ENCODE measurements around the gene SLC38A8.

SLC38A8 gene

DNA sequence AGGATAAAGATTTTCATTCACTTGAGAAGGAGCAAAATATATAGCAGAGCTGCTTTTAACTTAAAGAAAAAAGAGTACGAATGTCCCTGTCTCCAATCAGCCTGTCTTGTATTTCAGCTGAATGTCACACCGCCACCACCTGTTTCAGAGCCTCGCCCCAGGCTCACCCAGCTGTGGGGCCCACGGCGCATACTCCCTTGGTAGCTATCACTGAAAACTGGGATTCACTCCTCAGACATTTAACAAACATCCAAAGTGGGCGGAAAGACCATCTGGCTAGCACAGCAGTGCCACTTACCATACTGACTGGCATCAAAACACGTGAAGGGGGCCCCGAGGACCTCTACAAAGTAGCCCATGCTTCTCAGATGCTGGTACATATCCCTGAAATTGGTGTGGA is 25.4 kb upstream of the SLC38A8 start:
- FAIRE-seq = no peak

- FAIRE-seq = no peak
Measured at GRCh38 chr16:84067640-84068039, 25.0 kb upstream of the SLC38A8 start.

GRCh38 chr16:84065536-84066132 is 23.0 kb upstream of the SLC38A8 start:
- peak; percentile 53 for FAIRE-seq

GRCh38 chr16:84063980-84064379 is 21.4 kb upstream of the SLC38A8 start:
- FAIRE-seq = no peak

GRCh38 chr16:84062734-84063640 is 20.4 kb upstream of the SLC38A8 start:
- FAIRE-seq = no peak

GRCh38 chr16:84061236-84061819 is 18.7 kb upstream of the SLC38A8 start:
- no peak for FAIRE-seq

GRCh38 chr16:84059946-84060901 is 17.6 kb upstream of the SLC38A8 start:
- FAIRE-seq = no peak

GRCh38 chr16:84059111-84059510 is 16.5 kb upstream of the SLC38A8 start:
- no peak for FAIRE-seq

DNA sequence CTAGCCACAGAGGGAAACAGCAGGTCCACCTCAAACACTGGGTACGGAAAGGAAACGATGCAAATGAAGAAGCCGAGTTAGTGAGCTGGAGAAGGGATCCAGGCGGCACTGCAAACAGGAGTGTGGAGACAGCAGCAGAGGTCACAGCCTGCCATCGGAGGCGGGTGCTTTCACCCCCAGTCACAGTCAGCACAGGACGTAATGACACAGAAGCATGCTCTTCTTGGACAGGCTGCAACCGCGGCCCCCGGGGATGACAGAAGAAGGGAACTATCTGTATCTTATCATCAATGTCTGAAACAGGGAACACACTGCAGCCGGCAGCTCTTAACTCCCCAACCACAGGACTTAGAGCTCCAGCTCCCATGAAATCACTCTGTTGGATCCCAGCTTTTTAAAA is 16.1 kb upstream of the SLC38A8 start:
- no peak for FAIRE-seq

- no peak for FAIRE-seq
Measured at GRCh38 chr16:84058211-84058610, 15.6 kb upstream of the SLC38A8 start.

DNA sequence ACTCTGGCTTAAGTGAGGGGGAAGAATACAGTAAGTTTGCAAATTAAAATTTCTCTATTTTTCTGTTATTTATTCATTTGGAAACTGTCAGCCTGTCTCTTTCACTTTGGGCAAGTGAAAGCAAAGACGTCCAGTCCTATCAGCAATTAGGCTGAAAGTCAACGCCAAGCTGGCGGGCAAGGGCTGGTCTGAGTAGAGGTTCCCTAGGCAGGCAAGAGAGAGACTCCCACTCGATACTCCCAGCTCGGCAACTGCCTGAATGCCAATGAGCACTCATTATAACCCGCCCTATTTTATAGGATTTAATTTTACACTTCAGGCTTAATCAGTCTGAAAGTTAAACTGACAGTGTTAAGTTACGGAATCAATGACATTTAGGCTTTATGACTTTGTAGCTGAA is 14.3 kb upstream of the SLC38A8 start:
- FAIRE-seq = no peak

GRCh38 chr16:84055801-84056634 is 13.4 kb upstream of the SLC38A8 start:
- no peak for FAIRE-seq

DNA sequence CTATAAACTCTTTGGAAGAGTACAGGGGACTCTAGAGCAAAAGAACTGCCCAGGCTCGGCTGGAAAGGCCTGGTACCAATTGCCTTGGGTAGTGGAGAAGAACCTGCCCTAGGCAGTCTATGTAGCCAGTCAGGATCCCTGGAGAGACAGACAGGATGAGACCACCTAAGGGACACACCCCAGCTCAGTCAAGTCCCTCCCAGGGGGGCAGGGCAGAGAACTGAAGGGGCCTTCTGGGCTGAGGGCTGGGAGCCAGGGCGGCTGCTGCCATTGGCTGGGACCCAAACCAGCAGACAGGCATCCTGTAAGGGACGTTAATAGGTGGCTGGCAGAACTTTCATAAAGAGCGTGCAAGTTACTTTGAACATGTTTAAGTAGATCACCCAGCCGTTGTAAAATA is 12.8 kb upstream of the SLC38A8 start:
- no peak for FAIRE-seq

DNA sequence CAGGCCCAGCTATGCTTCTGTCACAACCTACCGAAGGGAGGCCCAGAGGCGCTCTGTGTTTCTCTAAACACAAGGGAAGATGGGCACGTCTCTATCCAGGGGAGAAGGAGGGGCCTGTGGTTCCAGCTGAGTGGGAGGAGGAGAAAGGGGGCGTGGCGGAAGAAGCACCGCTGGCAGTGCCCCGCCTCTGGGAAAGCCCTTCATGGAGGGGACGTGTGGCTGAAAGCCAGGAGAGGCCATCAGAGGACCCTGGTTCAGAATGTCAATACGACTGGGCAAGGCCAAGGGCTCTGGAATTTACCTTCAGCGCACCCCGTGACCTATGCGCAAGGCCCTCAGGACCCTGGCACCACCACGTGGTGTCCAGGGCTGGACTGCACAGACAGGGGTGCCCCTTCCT is 12.3 kb upstream of the SLC38A8 start:
- no peak for FAIRE-seq

- FAIRE-seq = no peak
Measured at GRCh38 chr16:84054271-84054670, 11.7 kb upstream of the SLC38A8 start.

- FAIRE-seq = no peak
Measured at GRCh38 chr16:84053237-84053636, 10.6 kb upstream of the SLC38A8 start.

DNA sequence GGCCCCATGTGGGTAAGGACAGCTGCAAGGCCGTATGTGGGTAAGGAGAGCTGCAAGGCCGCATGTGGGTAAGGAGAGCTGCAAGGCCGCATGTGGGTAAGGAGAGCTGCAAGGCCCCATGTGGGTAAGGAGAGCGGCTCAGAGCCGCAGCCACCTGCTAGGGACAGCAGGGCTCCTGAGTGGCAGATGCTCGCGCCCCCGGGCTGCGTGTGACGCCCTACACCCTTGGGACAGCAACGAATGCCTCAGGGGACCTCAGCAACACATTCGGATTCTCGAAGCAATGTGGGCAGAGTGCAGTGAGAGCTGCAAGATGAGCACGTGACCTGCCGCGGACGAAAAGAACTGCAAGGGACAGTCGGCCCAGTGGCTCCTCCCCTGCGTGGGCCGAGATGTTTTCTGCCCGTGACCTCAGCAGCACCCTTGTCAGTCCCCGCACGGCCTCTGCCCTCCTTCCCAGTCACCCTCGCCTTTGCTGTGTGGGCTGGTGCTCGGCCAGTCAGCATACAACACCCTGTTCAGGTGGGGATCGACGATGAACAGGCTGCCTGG is 9.6 kb upstream of the SLC38A8 start:
- FAIRE-seq = no peak

GRCh38 chr16:84050316-84050715 is 7.7 kb upstream of the SLC38A8 start:
- FAIRE-seq = no peak

DNA sequence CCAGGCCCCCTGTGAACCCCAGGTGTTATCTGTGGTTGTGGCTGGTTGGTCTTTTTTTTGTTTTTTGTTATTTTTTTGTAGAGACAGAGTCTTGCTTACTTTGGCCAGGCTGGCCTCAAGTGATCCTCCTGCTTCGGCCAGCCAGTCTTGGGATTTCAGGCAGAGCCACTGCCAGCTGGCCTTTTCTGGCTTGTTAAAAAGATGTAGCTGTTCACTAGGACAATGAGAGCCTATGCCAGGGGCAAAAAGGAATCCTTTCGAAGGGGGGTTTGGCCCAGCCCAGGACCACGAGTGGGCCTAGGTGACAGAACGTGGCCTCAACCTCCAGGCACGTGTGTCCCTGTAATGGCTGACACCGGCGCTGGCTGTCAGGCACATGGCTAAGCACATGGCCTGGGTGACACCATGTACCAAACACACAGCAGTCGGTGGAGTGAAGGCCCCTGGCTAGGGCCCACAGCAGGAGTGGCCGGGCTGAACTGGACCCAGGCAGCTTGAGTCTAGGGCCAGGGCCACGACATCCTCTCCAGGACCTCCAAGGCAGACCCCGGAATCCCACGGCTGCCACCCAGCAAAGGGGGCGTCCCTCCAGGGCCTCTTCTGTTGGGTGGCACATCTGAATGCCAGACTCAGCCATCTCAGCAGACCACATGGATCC is 6.9 kb upstream of the SLC38A8 start:
- FAIRE-seq = no peak

DNA sequence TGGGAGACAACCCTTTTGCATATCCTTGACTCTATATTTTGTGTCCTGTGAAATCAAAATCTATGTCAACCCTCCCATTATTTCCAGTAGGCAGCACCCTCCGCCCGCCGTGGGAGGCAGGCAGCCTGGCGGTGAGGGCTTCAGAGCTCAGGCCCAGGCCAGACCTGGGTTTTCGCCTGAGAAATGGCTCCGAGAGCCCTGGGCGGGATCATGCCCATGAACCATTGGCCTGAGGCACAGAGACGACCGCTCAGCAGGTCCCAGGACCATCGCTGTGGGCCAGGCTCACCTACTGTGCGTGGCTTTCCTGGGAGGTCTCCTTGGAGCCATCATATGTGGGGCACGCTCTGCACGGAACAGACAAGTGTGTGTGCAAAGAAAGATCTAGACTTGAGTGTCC is 6.3 kb upstream of the SLC38A8 start:
- FAIRE-seq = no peak

DNA sequence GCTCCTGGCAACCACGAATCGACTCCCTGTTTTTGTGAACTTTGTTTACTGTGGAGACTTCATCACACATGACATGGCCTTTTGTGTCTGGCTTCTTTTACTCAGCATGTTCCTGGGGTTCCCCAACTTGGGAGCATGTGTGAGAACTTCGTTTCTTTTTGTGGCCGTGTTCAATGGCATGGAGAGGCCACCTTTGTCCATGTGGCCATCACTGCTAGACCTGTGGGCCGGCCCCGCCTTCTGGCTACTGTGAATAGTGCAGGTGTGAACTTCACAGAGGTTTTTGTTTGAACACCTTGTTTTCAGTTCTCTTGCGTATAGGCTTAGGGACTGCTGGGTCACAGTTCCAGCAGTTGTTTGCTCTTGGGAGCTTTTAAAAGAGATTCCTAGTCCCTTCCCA is 5.7 kb upstream of the SLC38A8 start:
- FAIRE-seq = no peak

All from A204.1 (cell line).